Esophagus (tissue), 2 donors: Measurements from ENCODE around the gene HOXB7. TPM values are rescaled to one million over a fixed set of nuclear protein-coding genes. Genes with fewer than 3 reads are reported as not detected.

ENCODE experiments used
- H3K27ac ChIP-seq, 2 donors: one replicate each; pipeline ENCODE4 v1.5.1; 2013; ENCODE audit warnings: low read depth in 2 of 2, mild to moderate bottlenecking in 2 of 2, inconsistent platforms in 1 of 2, low read length in 1 of 2, moderate library complexity in 1 of 2
- H3K27me3 ChIP-seq, 2 donors: one replicate each; pipeline ENCODE4 v1.6.1; 2013; ENCODE audit warnings: low read length in 2 of 2, control low read depth in 1 of 2, mild to moderate bottlenecking in 1 of 2; ENCODE audit not compliant: insufficient read depth in 2 of 2, control insufficient read depth in 1 of 2
- H3K36me3 ChIP-seq, 2 donors: one replicate each; pipeline ENCODE4 v1.6.1; 2013; ENCODE audit warnings: low read length in 1 of 2; ENCODE audit not compliant: control insufficient read depth in 2 of 2, insufficient read depth in 2 of 2
- H3K4me1 ChIP-seq, 2 donors: one replicate each; pipeline ENCODE4 v1.6.1; 2013; ENCODE audit warnings: low read length in 1 of 2; ENCODE audit not compliant: control insufficient read depth in 2 of 2, insufficient read depth in 2 of 2
- H3K4me3 ChIP-seq, 2 donors: one replicate each; pipeline ENCODE4 v1.5.1; 2013; ENCODE audit warnings: low read length in 2 of 2, mild to moderate bottlenecking in 2 of 2, low read depth in 1 of 2, moderate library complexity in 1 of 2
- H3K9me3 ChIP-seq, 2 donors: one replicate each; pipeline ENCODE4 v1.6.1; 2013; ENCODE audit warnings: mild to moderate bottlenecking in 2 of 2, low read depth in 1 of 2, low read length in 1 of 2, moderate library complexity in 1 of 2; ENCODE audit not compliant: control insufficient read depth in 2 of 2, insufficient read depth in 1 of 2
- WGBS, 2 donors: extraction: QIAGEN DNeasy Blood & Tissue Kit; methylation state at CpG; one replicate each; pipeline ENCODE4 v1.1.7; 2013; 5-methylcytosine and 5-hydroxymethylcytosine counted together
- polyA plus RNA-seq, 2 donors: library from polyadenylated mRNA; stranded (reverse); fragments of 200-250 nt; gene quantifications; one replicate each; pipeline ENCODE4 v1.2.3, GENCODE V29; 2013
- donor health status: healthy with polysubstance abuse.
- donor health status: Bipolar disorder and iron deficiency.

HOXB7 gene
- polyA plus RNA-seq, 2 donors, result 0.27 to 0.39 TPM

GRCh38 chr17:48564188-48565021 lies 46.4 kb downstream of the HOXB7 start:
- Histone ChIP-seq H3K27ac (peak overlapping the region; percentile 75 to 86), H3K36me3 (no peaks in the 10 kb centered on the region), H3K9me3 (no peaks in the 10 kb centered on the region), H3K4me3 (peak overlapping the region; percentile 45 to 54), H3K27me3 (no peaks in the 10 kb centered on the region), H3K4me1 (peaks cover 11 to 12% of the 10 kb centered on the region in 2 donors)
- 10 to 13% methylated on average over 73 of the region's 73 CpGs for WGBS, 2 donors

GRCh38 chr17:48563867-48564187 lies 47.0 kb downstream of the HOXB7 start:
- Histone ChIP-seq H3K36me3 (no peaks in the 10 kb centered on the region), H3K27ac (peak overlapping the region; percentile 75 to 86), H3K4me1 (peaks cover 11 to 12% of the 10 kb centered on the region in 2 donors), H3K4me3 (peak overlapping the region; percentile 28 to 54), H3K27me3 (no peaks in the 10 kb centered on the region), H3K9me3 (no peaks in the 10 kb centered on the region)
- 28 to 31% methylated on average over 10 of the region's 10 CpGs for WGBS, 2 donors

GRCh38 chr17:48563385-48563838 lies 47.4 kb downstream of the HOXB7 start:
- peak overlapping the region; percentile 75 to 86 for H3K27ac ChIP-seq
- H3K4me1 ChIP-seq, result peaks cover 11 to 12% of the 10 kb centered on the region in 2 donors
- no peaks in the 10 kb centered on the region for H3K36me3 ChIP-seq
- 47 to 54% methylated on average over 6 of the region's 6 CpGs for WGBS, 2 donors
- peak overlapping the region; percentile 28 to 54 for H3K4me3 ChIP-seq
- no peaks in the 10 kb centered on the region for H3K9me3 ChIP-seq
- no peaks in the 10 kb centered on the region for H3K27me3 ChIP-seq

GRCh38 chr17:48562934-48563333 lies 47.9 kb downstream of the HOXB7 start:
- 46 to 68% methylated on average over 5 of the region's 5 CpGs for WGBS, 2 donors
- H3K4me3 ChIP-seq, result peak overlapping the region in 1 of 2 donors; percentile 54
- H3K27me3 ChIP-seq, result no peaks in the 10 kb centered on the region
- no peaks in the 10 kb centered on the region for H3K36me3 ChIP-seq
- H3K4me1 ChIP-seq, result peaks cover 11 to 12% of the 10 kb centered on the region in 2 donors
- no peaks in the 10 kb centered on the region for H3K9me3 ChIP-seq
- peak overlapping the region; percentile 34 to 75 for H3K27ac ChIP-seq

- no peaks in the 10 kb centered on the region for H3K27me3 ChIP-seq
- H3K27ac ChIP-seq, result peak overlapping the region; percentile 16 to 61
- 46 to 55% methylated on average over 15 of the region's 15 CpGs for WGBS, 2 donors
Observed at GRCh38 chr17:48561884-48562810, 48.7 kb downstream of the HOXB7 start.

GRCh38 chr17:48559840-48560817 lies 50.7 kb downstream of the HOXB7 start:
- no peaks in the 10 kb centered on the region for H3K9me3 ChIP-seq
- no peaks in the 10 kb centered on the region for H3K27me3 ChIP-seq
- WGBS, 2 donors, result 51 to 56% methylated on average over 14 of the region's 14 CpGs
- H3K4me1 ChIP-seq, result peaks cover 8 to 15% of the 10 kb centered on the region in 2 donors
- peak overlapping the region; percentile 68 to 72 for H3K27ac ChIP-seq
- no peak overlapping the region for H3K4me3 ChIP-seq
- H3K36me3 ChIP-seq, result no peaks in the 10 kb centered on the region

More at GRCh38 chr17:48561884-48562810, 48.7 kb downstream of the HOXB7 start:
- Histone ChIP-seq H3K36me3 (no peaks in the 10 kb centered on the region), H3K9me3 (no peaks in the 10 kb centered on the region), H3K4me3 (no peak overlapping the region), H3K4me1 (peaks cover 11 to 15% of the 10 kb centered on the region in 2 donors)

GRCh38 chr17:48559122-48559839 lies 51.5 kb downstream of the HOXB7 start:
- WGBS, 2 donors, result 55 to 59% methylated on average over 16 of the region's 16 CpGs
- peak overlapping the region in 1 of 2 donors; percentile 46 for H3K4me3 ChIP-seq
- H3K9me3 ChIP-seq, result no peaks in the 10 kb centered on the region
- peaks cover 8 to 15% of the 10 kb centered on the region in 2 donors for H3K4me1 ChIP-seq
- no peaks in the 10 kb centered on the region for H3K36me3 ChIP-seq
- no peaks in the 10 kb centered on the region for H3K27me3 ChIP-seq
- peak overlapping the region; percentile 68 to 72 for H3K27ac ChIP-seq

GRCh38 chr17:48558831-48559121 lies 52.0 kb downstream of the HOXB7 start:
- peak overlapping the region; percentile 72 to 91 for H3K27ac ChIP-seq
- H3K27me3 ChIP-seq, result no peaks in the 10 kb centered on the region
- H3K36me3 ChIP-seq, result no peaks in the 10 kb centered on the region
- 61 to 67% methylated on average over 2 of the region's 2 CpGs for WGBS, 2 donors
- peaks cover 8 to 13% of the 10 kb centered on the region in 2 donors for H3K4me1 ChIP-seq
- no peaks in the 10 kb centered on the region for H3K9me3 ChIP-seq
- H3K4me3 ChIP-seq, result peak overlapping the region; percentile 33 to 46
